NCI-H524 treated with DMSO at 0.1 percent for 48 hours (cell line): ENCODE results near the gene PRR23C.
"Not testable (repeated sequence)": the region's sequence is repeated elsewhere in the genome, so short reads cannot be mapped to it uniquely, and the experiment has no call there.

Experiments used
- DNase-seq: peaks from one replicate; lab custom pipeline; 2025; lab: John Stamatoyannopoulos, UW

Gene PRR23C

GRCh38 chr3:139044366-139045210 lies at the start of gene PRR23C:
Gene PRR23C (minus strand): TSS chr3:139044892. CDS start chr3:139044620, 272 bp downstream.
- no peak for DNase-seq

GRCh38 chr3:139093840-139094239 lies 49.1 kb upstream of the PRR23C start:
- DNase-seq = no peak

- no peak for DNase-seq
These were observed 44.0 kb upstream of the PRR23C start for GRCh38 chr3:139088462-139089324.

- no peak for DNase-seq
These were observed 42.9 kb upstream of the PRR23C start for GRCh38 chr3:139087621-139088020.

GRCh38 chr3:139084176-139084575 lies 39.5 kb upstream of the PRR23C start:
- DNase-seq = no peak

- no peak for DNase-seq
These were observed 29.9 kb upstream of the PRR23C start for GRCh38 chr3:139074565-139075115.

- DNase-seq = no peak
These were observed 18.2 kb upstream of the PRR23C start for GRCh38 chr3:139062918-139063317.

GRCh38 chr3:139052802-139053600 lies 8.3 kb upstream of the PRR23C start:
- DNase-seq = no peak

GRCh38 chr3:139043554-139044365 lies 932 bp downstream of the PRR23C start:
- no peak for DNase-seq

GRCh38 chr3:139037478-139037877 lies 7.2 kb downstream of the PRR23C start:
- DNase-seq = no peak

- no peak for DNase-seq
These were observed 12.2 kb downstream of the PRR23C start for GRCh38 chr3:139032326-139033002.

- not testable (repeated sequence) for DNase-seq
These were observed 14.1 kb downstream of the PRR23C start for GRCh38 chr3:139030576-139030975.

GRCh38 chr3:139024968-139025367 lies 19.7 kb downstream of the PRR23C start:
- no peak for DNase-seq

GRCh38 chr3:139020868-139021234 lies 23.8 kb downstream of the PRR23C start, which contains the start of gene PRR23B:
Gene PRR23B (minus strand): TSS chr3:139020926. CDS start chr3:139020661, 265 bp downstream.
- no peak for DNase-seq

GRCh38 chr3:139020036-139020867 lies 24.4 kb downstream of the PRR23C start:
- DNase-seq = no peak

GRCh38 chr3:139016430-139017048 lies 28.2 kb downstream of the PRR23C start:
- no peak for DNase-seq

- DNase-seq = no peak
These were observed 38.5 kb downstream of the PRR23C start, which contains the start of gene PRR23A for GRCh38 chr3:139006051-139006716. Gene PRR23A (minus strand): TSS chr3:139006268. CDS start chr3:139006268, 0 bp downstream.

- no peak for DNase-seq
These were observed 39.2 kb downstream of the PRR23C start for GRCh38 chr3:139005356-139005993.
